ENCODE data around the gene LRCH2.

The LRCH2 gene

GRCh38 chrX:115261148-115261547 lies 27.3 kb upstream of the LRCH2 start:
- TF ChIP-seq POLR2A (IDR thresholded peaks at IDR 0.05; ENCODE audit: extremely low read depth, insufficient read length) (no peak), CTCF (IDR thresholded peaks at IDR 0.05; ENCODE audit: low read depth, low read length) (no peak), MYC (IDR thresholded peaks at IDR 0.05; ENCODE audit: low read depth, low read length) (no peak), MAX (IDR thresholded peaks at IDR 0.05; ENCODE audit: low read depth, low read length) (no peak)
- DNase-seq (ENCODE audit: low read depth), result no peak
- no peak overlapping the region for H3K4me3 ChIP-seq (ENCODE audit: low read depth, low read length)

GRCh38 chrX:115260330-115260729 lies 26.4 kb upstream of the LRCH2 start:
- DNase-seq (ENCODE audit: low read depth), result no peak
- TF ChIP-seq CTCF (IDR thresholded peaks at IDR 0.05; ENCODE audit: low read depth, low read length) (no peak), POLR2A (IDR thresholded peaks at IDR 0.05; ENCODE audit: extremely low read depth, insufficient read length) (no peak), MYC (IDR thresholded peaks at IDR 0.05; ENCODE audit: low read depth, low read length) (no peak), MAX (IDR thresholded peaks at IDR 0.05; ENCODE audit: low read depth, low read length) (no peak)
- no peak overlapping the region for H3K4me3 ChIP-seq (ENCODE audit: low read depth, low read length)

- TF ChIP-seq CTCF (IDR thresholded peaks at IDR 0.05; ENCODE audit: low read depth, low read length) (no peak), POLR2A (IDR thresholded peaks at IDR 0.05; ENCODE audit: extremely low read depth, insufficient read length) (no peak), MAX (IDR thresholded peaks at IDR 0.05; ENCODE audit: low read depth, low read length) (no peak), MYC (IDR thresholded peaks at IDR 0.05; ENCODE audit: low read depth, low read length) (no peak)
- H3K4me3 ChIP-seq (ENCODE audit: low read depth, low read length), result no peak overlapping the region
- no peak for DNase-seq (ENCODE audit: low read depth)
These were observed 25.5 kb upstream of the LRCH2 start for GRCh38 chrX:115259238-115259875.

- DNase-seq (ENCODE audit: low read depth), result no peak
- no peak for TF ChIP-seq POLR2A (IDR thresholded peaks at IDR 0.05; ENCODE audit: extremely low read depth, insufficient read length)
- TF ChIP-seq MYC (IDR thresholded peaks at IDR 0.05; ENCODE audit: low read depth, low read length), result no peak
- TF ChIP-seq MAX (IDR thresholded peaks at IDR 0.05; ENCODE audit: low read depth, low read length), result no peak
- TF ChIP-seq CTCF (IDR thresholded peaks at IDR 0.05; ENCODE audit: low read depth, low read length), result no peak
- H3K4me3 ChIP-seq (ENCODE audit: low read depth, low read length), result no peak overlapping the region
These were observed 23.8 kb upstream of the LRCH2 start for GRCh38 chrX:115257711-115258110.

GRCh38 chrX:115255003-115255402 lies 21.1 kb upstream of the LRCH2 start:
- TF ChIP-seq MAX (IDR thresholded peaks at IDR 0.05; ENCODE audit: low read depth, low read length), result no peak
- no peak for TF ChIP-seq CTCF (IDR thresholded peaks at IDR 0.05; ENCODE audit: low read depth, low read length)
- no peak for TF ChIP-seq MYC (IDR thresholded peaks at IDR 0.05; ENCODE audit: low read depth, low read length)
- no peak for TF ChIP-seq POLR2A (IDR thresholded peaks at IDR 0.05; ENCODE audit: extremely low read depth, insufficient read length)
- H3K4me3 ChIP-seq (ENCODE audit: low read depth, low read length), result no peak overlapping the region
- no peak for DNase-seq (ENCODE audit: low read depth)
